GM23338 (cell line): ENCODE measurements around the gene RPS4Y2. TPM values are rescaled to one million over a fixed set of nuclear protein-coding genes. Genes with fewer than 3 reads are reported as not detected.

ENCODE experiments used
- ATAC-seq: fragments of 200-7000 bp; cut with Tn5 transposase; 3 replicates; pipeline ENCODE4 v1.9.1; 2020
- DNase-seq: peaks from one replicate; pipeline ENCODE4 v3.0.0-alpha.2; 2015; ENCODE audit warnings: low spot score
- H2AFZ ChIP-seq: fragments of 200-600 bp; sonication (generic); 2 replicates; pipeline ENCODE4 v1.8.0; 2016; ENCODE audit warnings: antibody characterized with exemption, mild to moderate bottlenecking, moderate library complexity
- H3F3A ChIP-seq: fragments of 200-600 bp; sonication (generic); replicated peaks from 2 replicates; pipeline ENCODE4 v1.8.0; 2017; ENCODE audit warnings: antibody characterized with exemption, mixed run types, low read depth
- H3K27ac ChIP-seq: fragments of 200-600 bp; sonication (generic); 2 replicates; pipeline ENCODE4 v1.6.1; 2016; ENCODE audit warnings: low read depth
- H3K27me3 ChIP-seq: fragments of 200-600 bp; sonication (generic); 2 replicates; pipeline ENCODE4 v1.8.0; 2016; ENCODE audit warnings: mild to moderate bottlenecking, mixed run types, moderate library complexity; ENCODE audit not compliant: insufficient read depth
- H3K36me3 ChIP-seq: fragments of 200-600 bp; sonication (generic); 2 replicates; pipeline ENCODE4 v1.8.0; 2016; ENCODE audit warnings: mild to moderate bottlenecking; ENCODE audit not compliant: insufficient read depth
- H3K4me1 ChIP-seq: fragments of 200-600 bp; sonication (generic); 2 replicates; pipeline ENCODE4 v1.8.0; 2016; ENCODE audit warnings: mild to moderate bottlenecking, moderate library complexity; ENCODE audit not compliant: insufficient read depth
- H3K4me2 ChIP-seq: fragments of 200-600 bp; sonication (generic); 2 replicates; pipeline ENCODE4 v1.7.1; 2017; ENCODE audit warnings: mixed run types
- H3K4me3 ChIP-seq: fragments of 200-600 bp; sonication (generic); 2 replicates; pipeline ENCODE4 v1.6.1; 2016; ENCODE audit warnings: mixed run types
- H3K79me2 ChIP-seq: fragments of 200-600 bp; sonication (generic); replicated peaks from 2 replicates; pipeline ENCODE4 v1.8.0; 2017; ENCODE audit warnings: mild to moderate bottlenecking; ENCODE audit not compliant: insufficient read depth
- H3K9me2 ChIP-seq: fragments of 200-600 bp; sonication (generic); 2 replicates; pipeline ENCODE4 v1.8.0; 2017; ENCODE audit not compliant: insufficient read depth
- H4K20me1 ChIP-seq: fragments of 200-600 bp; sonication (generic); replicated peaks from 2 replicates; pipeline ENCODE4 v1.8.0; 2017; ENCODE audit warnings: mild to moderate bottlenecking; ENCODE audit not compliant: insufficient read depth
- H3K27ac Mint-ChIP-seq: 2 replicates; pipeline ENCODE4 v1.8.0; 2020; ENCODE audit warnings: inconsistent platforms, mild to moderate bottlenecking, moderate library complexity, mixed read lengths
- H3K27me3 Mint-ChIP-seq: 3 replicates; pipeline ENCODE4 v1.8.0; 2022; ENCODE audit warnings: low read depth, mild to moderate bottlenecking, moderate library complexity, mixed read lengths, inconsistent platforms; ENCODE audit not compliant: insufficient read depth, poor library complexity
- H3K36me3 Mint-ChIP-seq: 3 replicates; pipeline ENCODE4 v1.8.0; 2021; ENCODE audit warnings: low read depth, mild to moderate bottlenecking, inconsistent platforms, moderate library complexity, mixed read lengths
- H3K4me1 Mint-ChIP-seq: 3 replicates; pipeline ENCODE4 v1.8.0; 2020; ENCODE audit warnings: mild to moderate bottlenecking, inconsistent platforms, mixed read lengths
- H3K4me3 Mint-ChIP-seq: 3 replicates; pipeline ENCODE4 v1.8.0; 2021; ENCODE audit warnings: moderate library complexity, mild to moderate bottlenecking, inconsistent platforms, mixed read lengths
- H3K9me3 Mint-ChIP-seq: 3 replicates; pipeline ENCODE4 v1.8.0; 2020; ENCODE audit warnings: moderate library complexity, mild to moderate bottlenecking, inconsistent platforms, mixed read lengths
- CREB1 ChIP-seq: fragments of 250-450 bp; sonication (Bioruptor Pico); IDR thresholded peaks from 2 replicates; pipeline ENCODE4 v1.5.0; 2020; ENCODE audit warnings: low read depth, mild to moderate bottlenecking, moderate library complexity
- EZH2 ChIP-seq: fragments of 200-600 bp; sonication (generic); IDR thresholded peaks from one replicate; pipeline ENCODE4 v1.8.0; 2017; ENCODE audit warnings: antibody characterized with exemption, mild to moderate bottlenecking, low read depth; ENCODE audit not compliant: unreplicated experiment
- EZH2phosphoT487 ChIP-seq: fragments of 200-600 bp; sonication (generic); IDR thresholded peaks from one replicate; pipeline ENCODE4 v1.8.1; 2018; ENCODE audit warnings: antibody characterized with exemption; ENCODE audit not compliant: unreplicated experiment
- JUNB ChIP-seq: IDR thresholded peaks from one replicate; pipeline ENCODE4 v1.6.1; 2016; ENCODE audit warnings: antibody characterized with exemption; ENCODE audit not compliant: unreplicated experiment
- NANOG ChIP-seq: IDR thresholded peaks from 2 replicates; pipeline ENCODE4 v1.6.1; 2016; ENCODE audit warnings: antibody characterized with exemption, borderline replicate concordance
- POLR2AphosphoS5 ChIP-seq: IDR thresholded peaks from 2 replicates; pipeline ENCODE4 v1.6.1; 2016; ENCODE audit warnings: antibody characterized with exemption, low read depth
- STAT1 ChIP-seq: IDR thresholded peaks from one replicate; pipeline ENCODE4 v1.6.1; 2016; ENCODE audit warnings: antibody characterized with exemption; ENCODE audit not compliant: unreplicated experiment
- ZNF114 ChIP-seq: fragments of 250-450 bp; sonication (Bioruptor Pico); IDR thresholded peaks from 2 replicates; pipeline ENCODE4 v1.5.0; 2020; ENCODE audit warnings: mild to moderate bottlenecking, moderate library complexity
- ZNF331 ChIP-seq: fragments of 250-450 bp; sonication (Bioruptor Pico); IDR thresholded peaks from 2 replicates; pipeline ENCODE4 v1.5.0; 2020; ENCODE audit warnings: low read depth, mild to moderate bottlenecking, moderate library complexity
- polyA plus RNA-seq: library from polyadenylated mRNA; unstranded; fragments of >200 nt; fragmentation: Nextera tagmentation; extraction: Ambion mirVana; gene quantifications from 2 replicates; pipeline ENCODE4 v1.2.1, GENCODE V29; 2016
- total RNA-seq: library from RNA; depleted of rRNA; stranded (reverse); fragments of >200 nt; shearing (Covaris generic); gene quantifications from 2 replicates; pipeline ENCODE4 v1.2.3, GENCODE V29; 2014
- TF ChIP-seq, protein P1 (sequence below): IDR thresholded peaks from 2 replicates; pipeline ENCODE4 v1.6.1; 2016; ENCODE audit warnings: antibody characterized with exemption
- TF ChIP-seq, protein P2 (sequence below), 2 experiments: fragments of 200-600 bp in 1 of 2; sonication (generic) in 1 of 2; conservative IDR thresholded peaks; 2 replicates each; pipeline versions ENCODE4 v1.5.1 to v1.6.1; 2016 to 2017; ENCODE audit warnings: antibody characterized with exemption in 2 of 2, low read depth in 2 of 2, mild to moderate bottlenecking in 2 of 2, moderate library complexity in 1 of 2
- TF ChIP-seq, protein P3 (sequence below): fragments of 250-450 bp; sonication (Bioruptor Pico); IDR thresholded peaks from 2 replicates; pipeline ENCODE4 v1.5.0; 2020; ENCODE audit warnings: mild to moderate bottlenecking, moderate library complexity
- TF ChIP-seq, protein P4 (sequence below): IDR thresholded peaks from one replicate; pipeline ENCODE4 v1.6.1; 2018; ENCODE audit warnings: antibody characterized with exemption; ENCODE audit not compliant: unreplicated experiment

RPS4Y2 gene
- total and polyA plus RNA-seq, 2 experiments from 2014 or later: not detected

DNA sequence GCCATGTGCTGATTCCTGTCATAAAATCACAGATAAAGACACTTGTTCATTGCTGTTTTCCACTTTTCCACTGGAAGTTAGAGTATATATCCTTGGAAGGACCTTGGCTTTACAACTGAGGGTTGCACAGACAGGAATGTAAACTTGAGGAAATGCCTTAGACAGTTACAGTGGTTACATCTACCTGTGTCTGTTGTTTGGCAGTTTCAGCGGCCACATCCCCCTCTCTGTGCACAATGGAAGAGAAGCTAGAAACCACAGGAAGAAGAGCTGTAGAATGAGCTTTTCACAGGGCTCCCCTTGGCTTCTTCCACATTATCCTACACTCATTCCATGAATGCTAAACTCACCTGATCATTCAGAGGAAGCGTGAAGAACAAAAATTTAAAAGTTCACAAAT lies 9.0 kb upstream of the RPS4Y2 start (continued):
- TF ChIP-seq ZNF331 (CRISPR knock-in tag): no peak

DNA sequence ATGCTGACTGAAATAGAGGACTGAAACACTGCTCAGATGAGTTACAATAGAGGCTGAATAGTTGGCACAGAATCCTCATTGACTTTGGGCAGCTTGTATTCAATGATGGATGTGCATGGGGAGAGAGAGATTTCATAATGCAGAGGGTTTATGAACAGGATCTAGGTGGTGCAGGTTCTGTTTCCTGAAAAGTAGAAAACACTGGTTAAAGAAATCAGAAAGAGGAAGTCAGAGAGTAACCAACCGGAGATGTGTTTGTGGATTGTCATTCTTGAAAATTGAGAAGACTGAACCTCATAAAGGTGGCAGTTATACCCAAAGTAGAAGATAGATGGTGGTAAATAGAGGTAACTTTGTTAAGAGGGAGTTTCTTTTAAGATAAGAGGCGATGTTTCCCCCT lies 8.0 kb downstream of the RPS4Y2 start:
- Histone ChIP-seq H3K4me2 (no peak overlapping the region), H3K79me2 (no peaks in the 10 kb centered on the region), H3K27ac (no peak overlapping the region), H3F3A (no peaks in the 10 kb centered on the region), H2AFZ (no peak overlapping the region), H3K36me3 (no peaks in the 10 kb centered on the region), H3K4me3 (no peak overlapping the region), H3K4me1 (no peaks in the 10 kb centered on the region), H4K20me1 (no peaks in the 10 kb centered on the region), H3K27me3 (no peaks in the 10 kb centered on the region), H3K9me2 (no peaks in the 10 kb centered on the region)
- H3K27ac Mint-ChIP-seq: no peak overlapping the region
- no peak overlapping the region for H3K4me3 Mint-ChIP-seq
- ATAC-seq: no peak
- TF ChIP-seq EZH2: no peak
- TF ChIP-seq, protein P1, sequence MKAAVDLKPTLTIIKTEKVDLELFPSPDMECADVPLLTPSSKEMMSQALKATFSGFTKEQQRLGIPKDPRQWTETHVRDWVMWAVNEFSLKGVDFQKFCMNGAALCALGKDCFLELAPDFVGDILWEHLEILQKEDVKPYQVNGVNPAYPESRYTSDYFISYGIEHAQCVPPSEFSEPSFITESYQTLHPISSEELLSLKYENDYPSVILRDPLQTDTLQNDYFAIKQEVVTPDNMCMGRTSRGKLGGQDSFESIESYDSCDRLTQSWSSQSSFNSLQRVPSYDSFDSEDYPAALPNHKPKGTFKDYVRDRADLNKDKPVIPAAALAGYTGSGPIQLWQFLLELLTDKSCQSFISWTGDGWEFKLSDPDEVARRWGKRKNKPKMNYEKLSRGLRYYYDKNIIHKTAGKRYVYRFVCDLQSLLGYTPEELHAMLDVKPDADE: no peak
- no peak for TF ChIP-seq POLR2AphosphoS5
- TF ChIP-seq CREB1 (CRISPR knock-in tag): no peak
- TF ChIP-seq JUNB: no peak
- TF ChIP-seq EZH2phosphoT487: no peak
- TF ChIP-seq, protein P2, sequence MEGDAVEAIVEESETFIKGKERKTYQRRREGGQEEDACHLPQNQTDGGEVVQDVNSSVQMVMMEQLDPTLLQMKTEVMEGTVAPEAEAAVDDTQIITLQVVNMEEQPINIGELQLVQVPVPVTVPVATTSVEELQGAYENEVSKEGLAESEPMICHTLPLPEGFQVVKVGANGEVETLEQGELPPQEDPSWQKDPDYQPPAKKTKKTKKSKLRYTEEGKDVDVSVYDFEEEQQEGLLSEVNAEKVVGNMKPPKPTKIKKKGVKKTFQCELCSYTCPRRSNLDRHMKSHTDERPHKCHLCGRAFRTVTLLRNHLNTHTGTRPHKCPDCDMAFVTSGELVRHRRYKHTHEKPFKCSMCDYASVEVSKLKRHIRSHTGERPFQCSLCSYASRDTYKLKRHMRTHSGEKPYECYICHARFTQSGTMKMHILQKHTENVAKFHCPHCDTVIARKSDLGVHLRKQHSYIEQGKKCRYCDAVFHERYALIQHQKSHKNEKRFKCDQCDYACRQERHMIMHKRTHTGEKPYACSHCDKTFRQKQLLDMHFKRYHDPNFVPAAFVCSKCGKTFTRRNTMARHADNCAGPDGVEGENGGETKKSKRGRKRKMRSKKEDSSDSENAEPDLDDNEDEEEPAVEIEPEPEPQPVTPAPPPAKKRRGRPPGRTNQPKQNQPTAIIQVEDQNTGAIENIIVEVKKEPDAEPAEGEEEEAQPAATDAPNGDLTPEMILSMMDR (conservative IDR thresholded peaks at IDR 0.05; ENCODE audit: low read depth in 2 of 2): no peak
- no peak for TF ChIP-seq STAT1
- no peak for TF ChIP-seq ZNF331 (CRISPR knock-in tag)
- no peak for TF ChIP-seq ZNF114 (CRISPR knock-in tag)
- no peak for TF ChIP-seq NANOG
- TF ChIP-seq, protein P3, sequence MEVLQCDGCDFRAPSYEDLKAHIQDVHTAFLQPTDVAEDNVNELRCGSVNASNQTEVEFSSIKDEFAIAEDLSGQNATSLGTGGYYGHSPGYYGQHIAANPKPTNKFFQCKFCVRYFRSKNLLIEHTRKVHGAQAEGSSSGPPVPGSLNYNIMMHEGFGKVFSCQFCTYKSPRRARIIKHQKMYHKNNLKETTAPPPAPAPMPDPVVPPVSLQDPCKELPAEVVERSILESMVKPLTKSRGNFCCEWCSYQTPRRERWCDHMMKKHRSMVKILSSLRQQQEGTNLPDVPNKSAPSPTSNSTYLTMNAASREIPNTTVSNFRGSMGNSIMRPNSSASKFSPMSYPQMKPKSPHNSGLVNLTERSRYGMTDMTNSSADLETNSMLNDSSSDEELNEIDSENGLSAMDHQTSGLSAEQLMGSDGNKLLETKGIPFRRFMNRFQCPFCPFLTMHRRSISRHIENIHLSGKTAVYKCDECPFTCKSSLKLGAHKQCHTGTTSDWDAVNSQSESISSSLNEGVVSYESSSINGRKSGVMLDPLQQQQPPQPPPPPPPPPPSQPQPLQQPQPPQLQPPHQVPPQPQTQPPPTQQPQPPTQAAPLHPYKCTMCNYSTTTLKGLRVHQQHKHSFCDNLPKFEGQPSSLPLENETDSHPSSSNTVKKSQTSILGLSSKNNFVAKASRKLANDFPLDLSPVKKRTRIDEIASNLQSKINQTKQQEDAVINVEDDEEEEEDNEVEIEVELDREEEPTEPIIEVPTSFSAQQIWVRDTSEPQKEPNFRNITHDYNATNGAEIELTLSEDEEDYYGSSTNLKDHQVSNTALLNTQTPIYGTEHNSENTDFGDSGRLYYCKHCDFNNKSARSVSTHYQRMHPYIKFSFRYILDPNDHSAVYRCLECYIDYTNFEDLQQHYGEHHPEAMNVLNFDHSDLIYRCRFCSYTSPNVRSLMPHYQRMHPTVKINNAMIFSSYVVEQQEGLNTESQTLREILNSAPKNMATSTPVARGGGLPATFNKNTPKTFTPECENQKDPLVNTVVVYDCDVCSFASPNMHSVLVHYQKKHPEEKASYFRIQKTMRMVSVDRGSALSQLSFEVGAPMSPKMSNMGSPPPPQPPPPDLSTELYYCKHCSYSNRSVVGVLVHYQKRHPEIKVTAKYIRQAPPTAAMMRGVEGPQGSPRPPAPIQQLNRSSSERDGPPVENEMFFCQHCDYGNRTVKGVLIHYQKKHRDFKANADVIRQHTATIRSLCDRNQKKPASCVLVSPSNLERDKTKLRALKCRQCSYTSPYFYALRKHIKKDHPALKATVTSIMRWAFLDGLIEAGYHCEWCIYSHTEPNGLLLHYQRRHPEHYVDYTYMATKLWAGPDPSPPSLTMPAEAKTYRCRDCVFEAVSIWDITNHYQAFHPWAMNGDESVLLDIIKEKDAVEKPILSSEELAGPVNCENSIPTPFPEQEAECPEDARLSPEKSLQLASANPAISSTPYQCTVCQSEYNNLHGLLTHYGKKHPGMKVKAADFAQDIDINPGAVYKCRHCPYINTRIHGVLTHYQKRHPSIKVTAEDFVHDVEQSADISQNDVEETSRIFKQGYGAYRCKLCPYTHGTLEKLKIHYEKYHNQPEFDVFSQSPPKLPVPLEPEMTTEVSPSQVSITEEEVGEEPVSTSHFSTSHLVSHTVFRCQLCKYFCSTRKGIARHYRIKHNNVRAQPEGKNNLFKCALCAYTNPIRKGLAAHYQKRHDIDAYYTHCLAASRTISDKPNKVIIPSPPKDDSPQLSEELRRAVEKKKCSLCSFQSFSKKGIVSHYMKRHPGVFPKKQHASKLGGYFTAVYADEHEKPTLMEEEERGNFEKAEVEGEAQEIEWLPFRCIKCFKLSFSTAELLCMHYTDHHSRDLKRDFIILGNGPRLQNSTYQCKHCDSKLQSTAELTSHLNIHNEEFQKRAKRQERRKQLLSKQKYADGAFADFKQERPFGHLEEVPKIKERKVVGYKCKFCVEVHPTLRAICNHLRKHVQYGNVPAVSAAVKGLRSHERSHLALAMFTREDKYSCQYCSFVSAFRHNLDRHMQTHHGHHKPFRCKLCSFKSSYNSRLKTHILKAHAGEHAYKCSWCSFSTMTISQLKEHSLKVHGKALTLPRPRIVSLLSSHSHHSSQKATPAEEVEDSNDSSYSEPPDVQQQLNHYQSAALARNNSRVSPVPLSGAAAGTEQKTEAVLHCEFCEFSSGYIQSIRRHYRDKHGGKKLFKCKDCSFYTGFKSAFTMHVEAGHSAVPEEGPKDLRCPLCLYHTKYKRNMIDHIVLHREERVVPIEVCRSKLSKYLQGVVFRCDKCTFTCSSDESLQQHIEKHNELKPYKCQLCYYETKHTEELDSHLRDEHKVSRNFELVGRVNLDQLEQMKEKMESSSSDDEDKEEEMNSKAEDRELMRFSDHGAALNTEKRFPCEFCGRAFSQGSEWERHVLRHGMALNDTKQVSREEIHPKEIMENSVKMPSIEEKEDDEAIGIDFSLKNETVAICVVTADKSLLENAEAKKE (CRISPR knock-in tag): no peak
- TF ChIP-seq, protein P4, sequence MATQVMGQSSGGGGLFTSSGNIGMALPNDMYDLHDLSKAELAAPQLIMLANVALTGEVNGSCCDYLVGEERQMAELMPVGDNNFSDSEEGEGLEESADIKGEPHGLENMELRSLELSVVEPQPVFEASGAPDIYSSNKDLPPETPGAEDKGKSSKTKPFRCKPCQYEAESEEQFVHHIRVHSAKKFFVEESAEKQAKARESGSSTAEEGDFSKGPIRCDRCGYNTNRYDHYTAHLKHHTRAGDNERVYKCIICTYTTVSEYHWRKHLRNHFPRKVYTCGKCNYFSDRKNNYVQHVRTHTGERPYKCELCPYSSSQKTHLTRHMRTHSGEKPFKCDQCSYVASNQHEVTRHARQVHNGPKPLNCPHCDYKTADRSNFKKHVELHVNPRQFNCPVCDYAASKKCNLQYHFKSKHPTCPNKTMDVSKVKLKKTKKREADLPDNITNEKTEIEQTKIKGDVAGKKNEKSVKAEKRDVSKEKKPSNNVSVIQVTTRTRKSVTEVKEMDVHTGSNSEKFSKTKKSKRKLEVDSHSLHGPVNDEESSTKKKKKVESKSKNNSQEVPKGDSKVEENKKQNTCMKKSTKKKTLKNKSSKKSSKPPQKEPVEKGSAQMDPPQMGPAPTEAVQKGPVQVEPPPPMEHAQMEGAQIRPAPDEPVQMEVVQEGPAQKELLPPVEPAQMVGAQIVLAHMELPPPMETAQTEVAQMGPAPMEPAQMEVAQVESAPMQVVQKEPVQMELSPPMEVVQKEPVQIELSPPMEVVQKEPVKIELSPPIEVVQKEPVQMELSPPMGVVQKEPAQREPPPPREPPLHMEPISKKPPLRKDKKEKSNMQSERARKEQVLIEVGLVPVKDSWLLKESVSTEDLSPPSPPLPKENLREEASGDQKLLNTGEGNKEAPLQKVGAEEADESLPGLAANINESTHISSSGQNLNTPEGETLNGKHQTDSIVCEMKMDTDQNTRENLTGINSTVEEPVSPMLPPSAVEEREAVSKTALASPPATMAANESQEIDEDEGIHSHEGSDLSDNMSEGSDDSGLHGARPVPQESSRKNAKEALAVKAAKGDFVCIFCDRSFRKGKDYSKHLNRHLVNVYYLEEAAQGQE: no peak
- no peaks in the 10 kb centered on the region for H3K27me3 Mint-ChIP-seq
- no peaks in the 10 kb centered on the region for H3K4me1 Mint-ChIP-seq
- peaks cover 92% of the 10 kb centered on the region for H3K9me3 Mint-ChIP-seq
- H3K36me3 Mint-ChIP-seq: peaks cover 19% of the 10 kb centered on the region
- DNase-seq: no peak
